Measurements from ENCODE around the gene PAPPA. TPM values are rescaled to one million over a fixed set of nuclear protein-coding genes. Genes with fewer than 3 reads are reported as not detected.

The PAPPA gene
- total RNA-seq, 1 donor from 2014 or later: 1.3 TPM

- H3K4me3 ChIP-seq (ENCODE audit: low read depth, low read length): no peak overlapping the region
- no peaks in the 10 kb centered on the region for H3K27me3 ChIP-seq (ENCODE audit: control insufficient read depth, insufficient read depth, low read length)
- FAIRE-seq (no peak), DNase-seq (ENCODE audit: low read depth) (peak; percentile 7)
- no peaks in the 10 kb centered on the region for H3K36me3 ChIP-seq (ENCODE audit: control insufficient read depth, insufficient read depth, low read length)
- no peak for TF ChIP-seq CTCF (IDR thresholded peaks at IDR 0.05; ENCODE audit: insufficient read depth, low read length, severe bottlenecking)
These were observed 83.9 kb downstream of the PAPPA start for GRCh38 chr9:116237456-116237855.

GRCh38 chr9:116238225-116238624 is 84.6 kb downstream of the PAPPA start:
- TF ChIP-seq CTCF (IDR thresholded peaks at IDR 0.05; ENCODE audit: insufficient read depth, low read length, severe bottlenecking): no peak
- Histone ChIP-seq H3K27me3 (ENCODE audit: control insufficient read depth, insufficient read depth, low read length) (no peaks in the 10 kb centered on the region), H3K36me3 (ENCODE audit: control insufficient read depth, insufficient read depth, low read length) (no peaks in the 10 kb centered on the region), H3K4me3 (ENCODE audit: low read depth, low read length) (no peak overlapping the region)
- DNase-seq (ENCODE audit: low read depth) (peak; percentile 77), FAIRE-seq (no peak)

GRCh38 chr9:116238776-116239340 is 85.3 kb downstream of the PAPPA start:
- no peak for DNase-seq (ENCODE audit: low read depth)
- no peak for TF ChIP-seq CTCF (IDR thresholded peaks at IDR 0.05; ENCODE audit: insufficient read depth, low read length, severe bottlenecking)
- no peak for FAIRE-seq
- H3K27me3 ChIP-seq (ENCODE audit: control insufficient read depth, insufficient read depth, low read length): no peaks in the 10 kb centered on the region
- H3K4me3 ChIP-seq (ENCODE audit: low read depth, low read length): no peak overlapping the region
- no peaks in the 10 kb centered on the region for H3K36me3 ChIP-seq (ENCODE audit: control insufficient read depth, insufficient read depth, low read length)

- H3K36me3 ChIP-seq (ENCODE audit: control insufficient read depth, insufficient read depth, low read length): no peaks in the 10 kb centered on the region
- no peak for TF ChIP-seq CTCF (IDR thresholded peaks at IDR 0.05; ENCODE audit: insufficient read depth, low read length, severe bottlenecking)
- FAIRE-seq (no peak), DNase-seq (ENCODE audit: low read depth) (no peak)
- H3K27me3 ChIP-seq (ENCODE audit: control insufficient read depth, insufficient read depth, low read length): no peaks in the 10 kb centered on the region
- H3K4me3 ChIP-seq (ENCODE audit: low read depth, low read length): no peak overlapping the region
These were observed 90.1 kb downstream of the PAPPA start for GRCh38 chr9:116243708-116244107.

- no peak for FAIRE-seq
- TF ChIP-seq CTCF (IDR thresholded peaks at IDR 0.05; ENCODE audit: insufficient read depth, low read length, severe bottlenecking): no peak
- H3K4me3 ChIP-seq (ENCODE audit: low read depth, low read length): no peak overlapping the region
These were observed 93.7 kb downstream of the PAPPA start for GRCh38 chr9:116247284-116247683.

GRCh38 chr9:116247791-116248374 is 94.3 kb downstream of the PAPPA start:
- H3K27me3 ChIP-seq (ENCODE audit: control insufficient read depth, insufficient read depth, low read length): no peaks in the 10 kb centered on the region
- no peak for FAIRE-seq

More at GRCh38 chr9:116247284-116247683, 93.7 kb downstream of the PAPPA start:
- H3K36me3 ChIP-seq (ENCODE audit: control insufficient read depth, insufficient read depth, low read length): no peaks in the 10 kb centered on the region
- no peaks in the 10 kb centered on the region for H3K27me3 ChIP-seq (ENCODE audit: control insufficient read depth, insufficient read depth, low read length)
- no peak for DNase-seq (ENCODE audit: low read depth)

More at GRCh38 chr9:116247791-116248374, 94.3 kb downstream of the PAPPA start:
- DNase-seq (ENCODE audit: low read depth): no peak
- Histone ChIP-seq H3K4me3 (ENCODE audit: low read depth, low read length) (no peak overlapping the region), H3K36me3 (ENCODE audit: control insufficient read depth, insufficient read depth, low read length) (no peaks in the 10 kb centered on the region)
- TF ChIP-seq CTCF (IDR thresholded peaks at IDR 0.05; ENCODE audit: insufficient read depth, low read length, severe bottlenecking): no peak
